Measurements from ENCODE around the gene SEZ6. TPM values are rescaled to one million over a fixed set of nuclear protein-coding genes. Genes with fewer than 3 reads are reported as not detected.

Gene SEZ6
- total and polyA plus RNA-seq, 4 donors = not detected

GRCh38 chr17:29038085-29038795, 32.4 kb upstream of the SEZ6 start:
- intact Hi-C loops (cut with DNase I) = no loop called here
- 29 to 34% methylated on average over 15 of the region's 15 CpGs for WGBS, 2 donors
- Histone ChIP-seq H3K27me3 (ENCODE audit: control insufficient read depth in 1 of 2, insufficient read depth in 2 of 2, low read length in 1 of 2) (peaks cover 0 to 7% of the 10 kb centered on the region in 2 donors), H3K9me3 (ENCODE audit: control insufficient read depth, low read length) (peaks cover 11% of the 10 kb centered on the region), H3K27ac (ENCODE audit: low read depth in 1 of 2, low read length in 2 of 2) (no peak overlapping the region), H3K4me1 (ENCODE audit: control insufficient read depth in 1 of 2, insufficient read depth in 2 of 2, low read length in 2 of 2) (no peaks in the 10 kb centered on the region), H3K4me3 (ENCODE audit: low read length in 2 of 2) (no peak overlapping the region), H3K36me3 (ENCODE audit: control insufficient read depth in 1 of 2, insufficient read depth in 2 of 2, low read length in 1 of 2) (no peaks in the 10 kb centered on the region)
- no peak for DNase-seq
- no peak for ATAC-seq (ENCODE audit: low FRiP score)

GRCh38 chr17:29037739-29038084, 31.9 kb upstream of the SEZ6 start:
- intact Hi-C loops (cut with DNase I) = no loop called here
- 72 to 79% methylated on average over 10 of the region's 10 CpGs for WGBS, 2 donors
- Histone ChIP-seq H3K4me1 (ENCODE audit: control insufficient read depth in 1 of 2, insufficient read depth in 2 of 2, low read length in 2 of 2) (no peaks in the 10 kb centered on the region), H3K9me3 (ENCODE audit: control insufficient read depth, low read length) (peaks cover 11% of the 10 kb centered on the region), H3K27me3 (ENCODE audit: control insufficient read depth in 1 of 2, insufficient read depth in 2 of 2, low read length in 1 of 2) (peaks cover 0 to 9% of the 10 kb centered on the region in 2 donors), H3K36me3 (ENCODE audit: control insufficient read depth in 1 of 2, insufficient read depth in 2 of 2, low read length in 1 of 2) (no peaks in the 10 kb centered on the region), H3K4me3 (ENCODE audit: low read length in 2 of 2) (no peak overlapping the region), H3K27ac (ENCODE audit: low read depth in 1 of 2, low read length in 2 of 2) (no peak overlapping the region)
- no peak for DNase-seq
- ATAC-seq (ENCODE audit: low FRiP score) = no peak

GRCh38 chr17:29036584-29036983, 30.8 kb upstream of the SEZ6 start:
- H3K9me3 ChIP-seq (ENCODE audit: control insufficient read depth, low read length) = peaks cover 11% of the 10 kb centered on the region
- no peaks in the 10 kb centered on the region for H3K36me3 ChIP-seq (ENCODE audit: control insufficient read depth in 1 of 2, insufficient read depth in 2 of 2, low read length in 1 of 2)
- DNase-seq (no peak), ATAC-seq (ENCODE audit: low FRiP score) (no peak)
- no peaks in the 10 kb centered on the region for H3K4me1 ChIP-seq (ENCODE audit: control insufficient read depth in 1 of 2, insufficient read depth in 2 of 2, low read length in 2 of 2)
- no peak overlapping the region for H3K27ac ChIP-seq (ENCODE audit: low read depth in 1 of 2, low read length in 2 of 2)
- 69 to 71% methylated on average over 5 of the region's 5 CpGs for WGBS, 2 donors
- H3K4me3 ChIP-seq (ENCODE audit: low read length in 2 of 2) = no peak overlapping the region
- intact Hi-C loops (cut with DNase I) = no loop called here
- peaks cover 0 to 9% of the 10 kb centered on the region in 2 donors for H3K27me3 ChIP-seq (ENCODE audit: control insufficient read depth in 1 of 2, insufficient read depth in 2 of 2, low read length in 1 of 2)

- no peak for DNase-seq
- Histone ChIP-seq H3K4me3 (ENCODE audit: low read length in 2 of 2) (no peak overlapping the region), H3K27ac (ENCODE audit: low read depth in 1 of 2, low read length in 2 of 2) (no peak overlapping the region), H3K9me3 (ENCODE audit: control insufficient read depth, low read length) (peaks cover 11% of the 10 kb centered on the region), H3K4me1 (ENCODE audit: control insufficient read depth in 1 of 2, insufficient read depth in 2 of 2, low read length in 2 of 2) (no peaks in the 10 kb centered on the region), H3K27me3 (ENCODE audit: control insufficient read depth in 1 of 2, insufficient read depth in 2 of 2, low read length in 1 of 2) (peaks cover 0 to 9% of the 10 kb centered on the region in 2 donors), H3K36me3 (ENCODE audit: control insufficient read depth in 1 of 2, insufficient read depth in 2 of 2, low read length in 1 of 2) (no peaks in the 10 kb centered on the region)
- WGBS, 2 donors = 57 to 65% methylated on average over 1 of the region's 1 CpG
- ATAC-seq (ENCODE audit: low FRiP score) = no peak
- intact Hi-C loops (cut with DNase I) = no loop called here
These were observed 28.7 kb upstream of the SEZ6 start for GRCh38 chr17:29034510-29034909.

- intact Hi-C loops (cut with DNase I) = no loop called here
- H3K4me1 ChIP-seq (ENCODE audit: control insufficient read depth in 1 of 2, insufficient read depth in 2 of 2, low read length in 2 of 2) = no peaks in the 10 kb centered on the region
- H3K27me3 ChIP-seq (ENCODE audit: control insufficient read depth in 1 of 2, insufficient read depth in 2 of 2, low read length in 1 of 2) = peaks cover 0 to 5% of the 10 kb centered on the region in 2 donors
- DNase-seq = no peak
- H3K4me3 ChIP-seq (ENCODE audit: low read length in 2 of 2) = no peak overlapping the region
- no peaks in the 10 kb centered on the region for H3K36me3 ChIP-seq (ENCODE audit: control insufficient read depth in 1 of 2, insufficient read depth in 2 of 2, low read length in 1 of 2)
- WGBS, 2 donors = 14 to 17% methylated on average over 6 of the region's 6 CpGs
- H3K9me3 ChIP-seq (ENCODE audit: control insufficient read depth, low read length) = peaks cover 11% of the 10 kb centered on the region
- ATAC-seq (ENCODE audit: low FRiP score) = no peak
- H3K27ac ChIP-seq (ENCODE audit: low read depth in 1 of 2, low read length in 2 of 2) = no peak overlapping the region
These were observed 27.0 kb upstream of the SEZ6 start for GRCh38 chr17:29032857-29033197.

GRCh38 chr17:29032013-29032856, 26.4 kb upstream of the SEZ6 start:
- 16 to 19% methylated on average over 11 of the region's 11 CpGs for WGBS, 2 donors
- intact Hi-C loops (cut with DNase I) = no loop called here
- Histone ChIP-seq H3K27ac (ENCODE audit: low read depth in 1 of 2, low read length in 2 of 2) (no peak overlapping the region), H3K27me3 (ENCODE audit: control insufficient read depth in 1 of 2, insufficient read depth in 2 of 2, low read length in 1 of 2) (peaks cover 0 to 5% of the 10 kb centered on the region in 2 donors), H3K36me3 (ENCODE audit: control insufficient read depth in 1 of 2, insufficient read depth in 2 of 2, low read length in 1 of 2) (no peaks in the 10 kb centered on the region), H3K4me3 (ENCODE audit: low read length in 2 of 2) (no peak overlapping the region), H3K4me1 (ENCODE audit: control insufficient read depth in 1 of 2, insufficient read depth in 2 of 2, low read length in 2 of 2) (no peaks in the 10 kb centered on the region), H3K9me3 (ENCODE audit: control insufficient read depth, low read length) (peaks cover 11% of the 10 kb centered on the region)
- no peak for DNase-seq
- no peak for ATAC-seq (ENCODE audit: low FRiP score)

- Histone ChIP-seq H3K27ac (ENCODE audit: low read depth in 1 of 2, low read length in 2 of 2) (no peak overlapping the region), H3K4me3 (ENCODE audit: low read length in 2 of 2) (no peak overlapping the region), H3K4me1 (ENCODE audit: control insufficient read depth in 1 of 2, insufficient read depth in 2 of 2, low read length in 2 of 2) (no peaks in the 10 kb centered on the region), H3K36me3 (ENCODE audit: control insufficient read depth in 1 of 2, insufficient read depth in 2 of 2, low read length in 1 of 2) (no peaks in the 10 kb centered on the region), H3K9me3 (ENCODE audit: control insufficient read depth, low read length) (peaks cover 11% of the 10 kb centered on the region), H3K27me3 (ENCODE audit: control insufficient read depth in 1 of 2, insufficient read depth in 2 of 2, low read length in 1 of 2) (peaks cover 0 to 5% of the 10 kb centered on the region in 2 donors)
- DNase-seq = no peak
- 29 to 34% methylated on average over 5 of the region's 5 CpGs for WGBS, 2 donors
- intact Hi-C loops (cut with DNase I) = no loop called here
- ATAC-seq (ENCODE audit: low FRiP score) = no peak
These were observed 25.7 kb upstream of the SEZ6 start for GRCh38 chr17:29031488-29031887.

GRCh38 chr17:29024316-29024952, 18.6 kb upstream of the SEZ6 start:
- Histone ChIP-seq H3K4me1 (ENCODE audit: control insufficient read depth in 1 of 2, insufficient read depth in 2 of 2, low read length in 2 of 2) (no peaks in the 10 kb centered on the region), H3K27ac (ENCODE audit: low read depth in 1 of 2, low read length in 2 of 2) (no peak overlapping the region), H3K27me3 (ENCODE audit: control insufficient read depth in 1 of 2, insufficient read depth in 2 of 2, low read length in 1 of 2) (no peaks in the 10 kb centered on the region), H3K36me3 (ENCODE audit: control insufficient read depth in 1 of 2, insufficient read depth in 2 of 2, low read length in 1 of 2) (no peaks in the 10 kb centered on the region), H3K9me3 (ENCODE audit: control insufficient read depth, low read length) (no peaks in the 10 kb centered on the region), H3K4me3 (ENCODE audit: low read length in 2 of 2) (no peak overlapping the region)
- intact Hi-C loops (cut with DNase I) = no loop called here
- ATAC-seq (ENCODE audit: low FRiP score) (no peak), DNase-seq (no peak)
- WGBS, 2 donors = 60 to 62% methylated on average over 6 of the region's 6 CpGs
